Activated T-cell treated with anti-CD3 and anti-CD28 coated beads for 48 hours (primary cell): ENCODE data around the gene RGCC.

ENCODE experiments used
- DNase-seq: peaks from one replicate; pipeline ENCODE4 v3.0.0-alpha.2; 2020; ENCODE audit warnings: low read depth

The RGCC gene

GRCh38 chr13:41515491-41516139 is 58.3 kb downstream of the RGCC start:
- no peak for DNase-seq

DNA sequence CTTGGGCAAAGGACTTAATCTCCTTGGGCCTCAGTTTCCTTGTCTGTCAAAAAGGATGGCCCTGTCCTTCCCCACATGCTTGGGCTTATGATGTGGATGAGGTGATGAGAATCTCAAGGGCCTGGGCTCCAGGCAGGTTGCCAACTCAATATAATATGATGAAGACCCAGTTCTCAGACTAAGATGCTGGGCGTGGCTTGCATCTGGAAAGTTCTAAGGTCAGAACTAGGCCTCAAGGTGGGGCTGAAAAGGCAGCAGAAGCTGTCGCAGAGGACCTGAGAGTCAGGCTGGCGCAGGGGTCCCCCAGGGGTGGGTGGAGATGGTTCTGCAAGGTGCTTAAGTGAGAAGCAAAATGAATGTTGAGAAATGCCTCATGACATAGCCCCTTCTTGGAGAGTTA is 58.8 kb downstream of the RGCC start:
- no peak for DNase-seq

- no peak for DNase-seq
Observed at GRCh38 chr13:41516760-41517159, 59.4 kb downstream of the RGCC start.

DNA sequence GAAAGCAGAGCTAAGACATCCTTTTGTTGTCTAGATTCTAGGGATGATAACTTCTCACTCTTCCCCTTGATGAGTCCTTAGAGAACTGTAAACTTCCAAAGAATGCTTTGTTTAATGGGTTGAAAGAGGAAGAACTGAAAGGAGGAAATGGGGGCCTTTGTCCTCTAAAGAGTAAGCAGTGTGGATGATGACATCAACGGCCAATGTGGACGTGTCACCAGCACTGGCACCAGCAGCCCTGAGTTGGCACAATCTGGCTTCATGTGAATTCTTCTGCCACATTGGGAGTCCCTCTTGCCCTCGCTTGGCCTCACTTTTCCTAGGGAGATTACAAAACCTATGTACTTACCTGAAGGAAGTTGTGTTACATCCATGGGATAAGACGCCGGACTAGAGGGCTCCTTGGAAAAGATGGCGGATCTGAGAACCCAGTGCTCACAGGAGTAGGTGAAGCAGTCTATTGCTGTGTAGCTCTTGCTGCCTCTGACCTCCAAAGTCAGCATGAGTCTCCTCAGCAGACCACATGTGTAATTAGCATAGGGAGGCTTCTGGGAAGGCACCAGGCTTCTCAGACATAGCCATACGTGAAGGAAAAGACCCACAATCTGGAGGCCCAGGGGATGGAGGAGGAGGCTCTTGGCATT is 62.8 kb downstream of the RGCC start:
- no peak for DNase-seq
